Transverse colon (tissue), 4 donors: Measurements from ENCODE around the gene PODNL1. TPM values are rescaled to one million over a fixed set of nuclear protein-coding genes. Genes with fewer than 3 reads are reported as not detected.

Experiments
- DNase-seq: peaks from one replicate; pipeline ENCODE4 v3.0.0-alpha.2; 2019
- H3K27ac ChIP-seq, 4 donors: fragments of 200-600 bp; sonication (generic); 2 replicates each; pipeline ENCODE4 v1.5.1; 2016 to 2018; ENCODE audit warnings: inconsistent platforms in 4 of 4
- H3K27me3 ChIP-seq: fragments of 200-600 bp; sonication (generic); 2 replicates; pipeline ENCODE4 v1.5.1; 2017; ENCODE audit warnings: inconsistent platforms
- H3K36me3 ChIP-seq, 4 donors: fragments of 200-600 bp; sonication (generic); 2 replicates each; pipeline ENCODE4 v1.5.1; 2017 to 2019; ENCODE audit warnings: inconsistent platforms in 4 of 4
- H3K4me1 ChIP-seq, 4 donors: fragments of 200-600 bp; sonication (generic); 2 replicates each; pipeline ENCODE4 v1.5.1; 2017 to 2020; ENCODE audit warnings: inconsistent platforms in 4 of 4
- H3K4me3 ChIP-seq, 4 donors: fragments of 200-600 bp; sonication (generic); 1 replicate in 1 of 4; 2 replicates in 3 of 4; pipeline versions ENCODE4 v1.5.1 to v1.6.1; 2017 to 2019; ENCODE audit warnings: inconsistent platforms in 4 of 4
- H3K9me3 ChIP-seq, 2 donors: fragments of 200-600 bp; sonication (generic); 2 replicates each; pipeline ENCODE4 v1.5.1; 2017 to 2019; ENCODE audit warnings: inconsistent platforms in 2 of 2
- EP300 ChIP-seq: sonication (generic); formaldehyde crosslinking; IDR thresholded peaks from one replicate; pipeline ENCODE4 v1.6.1; 2017; ENCODE audit warnings: antibody characterized with exemption, low read depth
- POLR2A ChIP-seq: fragments of 450-650 bp; IDR thresholded peaks from one replicate; pipeline ENCODE4 v1.6.1; 2016; ENCODE audit warnings: antibody characterized with exemption, mild to moderate bottlenecking, moderate library complexity
- POLR2AphosphoS5 ChIP-seq, 3 donors: sonication (generic); formaldehyde crosslinking; IDR thresholded peaks; one replicate each; pipeline ENCODE4 v1.6.1; 2016; ENCODE audit warnings: antibody characterized with exemption in 3 of 3
- WGBS, 2 donors: methylation state at CpG; one replicate each; pipeline ENCODE4 v1.1.5; 2018; ENCODE audit warnings: low coverage in 1 of 2; 5-methylcytosine and 5-hydroxymethylcytosine counted together
- in situ Hi-C, 4 donors: fragments of 200-750 bp; cut with MboI; loops; one replicate each; pipeline versions ENCODE4 v1.15.0 to v1.15.1; 2017; ENCODE audit warnings: low sequenced_read_pairs in 3 of 4, low pct_ligation_motif_present in 1 of 4, low pct_unique_long_range_greater_than_20kb in 1 of 4
- intact Hi-C: fragments of 100-400 bp; cut with DNase I; formaldehyde crosslinking; loops from one replicate; pipeline ENCODE4 v1.15.1; 2023; ENCODE audit warnings: low total_unique reads
- total RNA-seq, 4 donors: library from RNA; depleted of rRNA; stranded (reverse); fragments of >200 nt; gene quantifications; one replicate each; pipeline ENCODE4 v1.1.0, GENCODE V29; 2016
- TF ChIP-seq, protein P1 (sequence below), 5 experiments: fragments of 200-600 bp in 3 of 5; fragments of 450-650 bp in 2 of 5; sonication (generic) in 3 of 5; IDR thresholded peaks; 1 replicate in 2 of 5; 2 replicates in 3 of 5; pipeline ENCODE4 v1.5.1; 2016 to 2017; ENCODE audit warnings: antibody characterized with exemption in 5 of 5, inconsistent platforms in 3 of 5, mild to moderate bottlenecking in 2 of 5, moderate library complexity in 1 of 5

The PODNL1 gene
- total RNA-seq, 4 donors from 2014 or later: 3.0 to 15.3 (median 3.2) TPM

DNA sequence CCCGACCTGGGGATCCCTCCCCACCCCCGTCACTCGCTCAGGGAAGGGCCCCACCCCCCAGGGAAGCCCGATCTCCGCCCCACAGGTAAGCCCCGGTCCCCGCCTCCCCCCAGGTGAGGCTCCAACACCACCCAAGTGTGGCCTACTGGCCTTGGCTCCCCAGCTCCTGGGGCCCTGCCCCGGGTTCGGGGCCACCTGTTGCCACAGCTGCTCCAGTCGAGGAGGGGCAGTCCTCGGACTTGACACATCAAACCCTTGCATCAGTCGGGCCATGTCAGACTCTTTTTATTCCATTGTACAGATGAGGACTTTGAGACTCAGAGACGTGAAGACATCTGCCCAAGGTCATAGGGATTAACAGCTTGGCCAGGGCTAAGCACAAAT, 31.7 kb downstream of the PODNL1 start:
- TF ChIP-seq POLR2A: no peak
- no peak for TF ChIP-seq EP300
- TF ChIP-seq, protein P1, sequence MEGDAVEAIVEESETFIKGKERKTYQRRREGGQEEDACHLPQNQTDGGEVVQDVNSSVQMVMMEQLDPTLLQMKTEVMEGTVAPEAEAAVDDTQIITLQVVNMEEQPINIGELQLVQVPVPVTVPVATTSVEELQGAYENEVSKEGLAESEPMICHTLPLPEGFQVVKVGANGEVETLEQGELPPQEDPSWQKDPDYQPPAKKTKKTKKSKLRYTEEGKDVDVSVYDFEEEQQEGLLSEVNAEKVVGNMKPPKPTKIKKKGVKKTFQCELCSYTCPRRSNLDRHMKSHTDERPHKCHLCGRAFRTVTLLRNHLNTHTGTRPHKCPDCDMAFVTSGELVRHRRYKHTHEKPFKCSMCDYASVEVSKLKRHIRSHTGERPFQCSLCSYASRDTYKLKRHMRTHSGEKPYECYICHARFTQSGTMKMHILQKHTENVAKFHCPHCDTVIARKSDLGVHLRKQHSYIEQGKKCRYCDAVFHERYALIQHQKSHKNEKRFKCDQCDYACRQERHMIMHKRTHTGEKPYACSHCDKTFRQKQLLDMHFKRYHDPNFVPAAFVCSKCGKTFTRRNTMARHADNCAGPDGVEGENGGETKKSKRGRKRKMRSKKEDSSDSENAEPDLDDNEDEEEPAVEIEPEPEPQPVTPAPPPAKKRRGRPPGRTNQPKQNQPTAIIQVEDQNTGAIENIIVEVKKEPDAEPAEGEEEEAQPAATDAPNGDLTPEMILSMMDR (IDR thresholded peaks at IDR 0.05): no peak
- peak in 1 of 3 donors; percentile 3 for TF ChIP-seq POLR2AphosphoS5 (IDR thresholded peaks at IDR 0.05)
- DNase-seq: peak; percentile 82
- in situ Hi-C loops: no loop called here
- Histone ChIP-seq H3K27ac (peak overlapping the region; percentile 87 to 96 (median 92)), H3K4me1 (peaks cover 6 to 41% (median 31%) of the 10 kb centered on the region in 4 donors), H3K27me3 (no peaks in the 10 kb centered on the region), H3K4me3 (peak overlapping the region; percentile 67 to 93 (median 81)), H3K36me3 (peaks cover 0 to 5% (median 3%) of the 10 kb centered on the region in 4 donors), H3K9me3 (no peaks in the 10 kb centered on the region)
- intact Hi-C loops: no loop called here
- 3% methylated on average over 7 of the region's 13 CpGs; no CpG with 5 or more reads in 1 of the 2 donors for WGBS, 2 donors

DNA sequence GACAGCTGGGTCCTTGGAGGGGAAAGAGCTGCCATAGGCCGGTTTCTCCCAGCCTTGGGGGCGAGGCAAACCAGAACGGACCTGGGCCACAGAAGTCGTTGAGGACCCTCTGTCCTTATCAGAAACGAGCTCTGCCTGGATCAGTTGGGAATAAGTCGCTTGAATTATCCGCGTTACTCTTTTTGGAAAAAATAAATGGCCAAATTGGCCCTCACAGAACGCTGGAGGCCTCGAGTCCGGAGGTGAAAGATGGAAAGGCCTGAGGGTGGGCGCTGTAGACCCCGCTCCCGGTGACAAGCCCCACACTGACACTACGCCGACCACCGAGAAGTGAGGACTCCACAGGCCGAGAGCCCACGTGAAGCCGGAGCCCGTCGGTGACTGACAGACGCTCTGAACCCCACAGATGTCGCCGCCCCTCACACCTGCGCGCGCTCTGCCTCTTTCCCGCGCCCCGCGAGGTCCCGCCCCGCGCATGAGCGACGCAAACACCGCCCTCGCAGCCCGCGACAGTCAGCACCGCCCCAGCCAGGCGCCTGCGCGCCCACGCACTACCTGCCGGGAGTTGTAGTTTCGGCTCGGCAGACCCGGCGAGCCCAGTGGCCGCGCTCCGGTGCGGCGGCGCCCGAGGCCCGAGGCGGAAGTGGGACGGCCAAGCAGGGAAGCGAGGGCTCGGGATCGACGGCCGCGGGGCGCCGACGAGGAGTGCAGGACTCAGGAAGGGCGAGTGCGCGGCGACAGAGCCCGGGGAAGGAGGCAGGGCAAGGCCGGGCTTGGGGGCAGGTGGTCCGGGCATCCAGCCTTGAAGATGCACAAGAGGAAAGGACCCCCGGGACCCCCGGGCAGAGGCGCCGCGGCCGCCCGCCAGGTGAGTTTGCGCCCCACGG, 32.3 kb downstream of the PODNL1 start, which contains the start of the genes BRME1 and CC2D1A:
Gene BRME1, minus strand, starts transcription at position 484 of the 887 bp plus-strand sequence. CDS start 1,225 bp downstream, outside the sequence.
Gene CC2D1A, plus strand, starts transcription at position 568 of the 887 bp plus-strand sequence. Its CDS starts 241 bp downstream, at position 809.
- H3K4me1 ChIP-seq: peaks cover 6 to 41% (median 31%) of the 10 kb centered on the region in 4 donors
- H3K27ac ChIP-seq: peak within 1 kb of the TSS; percentile 87 to 96 (median 92)
- no peaks in the 10 kb centered on the region for H3K9me3 ChIP-seq
- intact Hi-C loops (no loop called here), in situ Hi-C loops (no loop called here)
- peaks cover 0 to 5% (median 3%) of the 10 kb centered on the region in 4 donors for H3K36me3 ChIP-seq
- peak; percentile 96 for DNase-seq
- H3K27me3 ChIP-seq: no peaks in the 10 kb centered on the region
- WGBS, 2 donors: 17 to 57% methylated on average over 5 to 66 of the region's 86 CpGs
- TF ChIP-seq POLR2AphosphoS5 (IDR thresholded peaks at IDR 0.05) (peak; percentile 56 to 93 (median 93)), EP300 (no peak), POLR2A (peak; percentile 86)
- TF ChIP-seq, protein P1 (IDR thresholded peaks at IDR 0.05): peak in 1 of 5 experiments; percentile 23
- peak within 1 kb of the TSS; percentile 67 to 93 (median 81) for H3K4me3 ChIP-seq

DNA sequence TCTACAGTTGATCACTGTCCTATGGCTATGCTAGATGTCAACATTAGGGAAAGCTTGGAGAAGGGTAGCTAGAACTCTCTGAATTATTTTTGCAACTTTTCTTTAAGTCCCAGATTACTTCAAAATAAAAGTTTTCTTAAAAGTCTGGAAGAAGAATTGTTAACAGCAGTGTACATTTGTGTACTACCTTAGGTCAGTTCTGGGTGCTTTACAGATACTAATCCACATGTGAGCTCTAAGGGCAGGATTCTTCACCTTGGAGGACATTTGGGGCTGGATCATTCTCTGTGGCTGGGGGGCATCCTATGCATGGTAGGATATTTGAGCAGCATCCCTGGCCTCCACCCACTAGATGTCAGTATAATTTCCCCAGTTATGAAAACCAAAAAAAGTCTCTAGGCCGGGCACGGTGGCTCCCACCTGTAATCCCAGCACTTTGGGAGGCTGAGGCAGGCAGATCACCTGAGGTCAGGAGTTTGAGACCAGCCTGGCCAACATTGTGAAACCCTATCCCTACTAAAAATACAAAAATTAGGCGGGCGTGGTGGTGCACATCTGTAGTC, 35.1 kb downstream of the PODNL1 start:
- intact Hi-C loops (no loop called here), in situ Hi-C loops (no loop called here)
- TF ChIP-seq, protein P1 (IDR thresholded peaks at IDR 0.05): peak in 2 of 5 experiments; percentile 19 to 30
- TF ChIP-seq POLR2AphosphoS5 (IDR thresholded peaks at IDR 0.05) (no peak), EP300 (no peak), POLR2A (no peak)
- H3K4me3 ChIP-seq: no peak overlapping the region
- no peaks in the 10 kb centered on the region for H3K9me3 ChIP-seq
- H3K27ac ChIP-seq: no peak overlapping the region
- WGBS, 2 donors: 86% methylated on average over 4 of the region's 4 CpGs; no CpG with 5 or more reads in 1 of the 2 donors
- no peaks in the 10 kb centered on the region for H3K36me3 ChIP-seq
- no peaks in the 10 kb centered on the region for H3K27me3 ChIP-seq
- no peak for DNase-seq
- H3K4me1 ChIP-seq: peaks cover 6 to 33% (median 29%) of the 10 kb centered on the region in 4 donors
